GM19455 (cell line): ENCODE data around the gene APPL2.

ENCODE experiments used
- ATAC-seq: cut with Tn5 transposase; IDR thresholded peaks from one replicate; pipeline ENCODE4 v1.9.1; 2021; ENCODE audit not compliant: unreplicated experiment

Gene APPL2

GRCh38 chr12:105141320-105141922 lies 94.6 kb downstream of the APPL2 start:
- no peak for ATAC-seq

GRCh38 chr12:105138248-105138647 lies 97.7 kb downstream of the APPL2 start:
- no peak for ATAC-seq
